H1 (cell line): ENCODE measurements around the gene TFPT. TPM values are rescaled to one million over a fixed set of nuclear protein-coding genes. Genes with fewer than 3 reads are reported as not detected.

Source experiments
- GTF2F1 ChIP-seq: IDR thresholded peaks from 2 replicates; pipeline ENCODE4 v1.6.1; 2012; ENCODE audit warnings: low read depth, low read length, improper control_type of control experiment, borderline replicate concordance
- POU5F1 ChIP-seq: IDR thresholded peaks from 2 replicates; pipeline ENCODE4 v1.6.1; 2011; ENCODE audit warnings: low read depth, mild to moderate bottlenecking, low read length, moderate library complexity
- RAD21 ChIP-seq, 2 experiments: IDR thresholded peaks in 1 of 2; conservative IDR thresholded peaks in 1 of 2; 2 replicates each; pipeline ENCODE4 v1.6.1; 2011; ENCODE audit warnings: low read depth in 2 of 2, low read length in 2 of 2, improper control_type of control experiment in 1 of 2, inconsistent platforms in 1 of 2, mild to moderate bottlenecking in 1 of 2, moderate library complexity in 1 of 2
- SAP30 ChIP-seq: fragments of 300-600 bp; sonication (generic); IDR thresholded peaks from 2 replicates; pipeline ENCODE4 v1.7.1; 2012; ENCODE audit warnings: low read length, moderate library complexity, mild to moderate bottlenecking, inconsistent platforms; ENCODE audit not compliant: insufficient read depth, insufficient replicate concordance
- SIX5 ChIP-seq: IDR thresholded peaks from 2 replicates; pipeline ENCODE4 v1.6.1; 2011; ENCODE audit warnings: mild to moderate bottlenecking, low read depth, low read length
- SP4 ChIP-seq: IDR thresholded peaks from 2 replicates; pipeline ENCODE4 v1.6.1; 2012; ENCODE audit warnings: low read length, inconsistent platforms
- polyA plus RNA-seq, 7 experiments: library from polyadenylated mRNA; depleted of rRNA in 3 of 7; stranded (reverse) in 5 of 7; unstranded in 2 of 7; fragments of >200 nt in 5 of 7; fragments of 200-250 nt in 2 of 7; gene quantifications; 1 replicate in 5 of 7; 2 replicates in 1 of 7; 4 replicates in 1 of 7; pipeline versions ENCODE4 v1.2.1 to v1.2.3, GENCODE V29; 2011 to 2013; ENCODE audit warnings: missing spikeins in 2 of 7, mixed read lengths in 2 of 7
- total RNA-seq: library from RNA; stranded (reverse); fragmentation: NEBNext Ultra II Directional; extraction: Animal tissue kit (Norgen Biotek cat#: 25700); gene quantifications from 2 replicates; pipeline ENCODE4 v1.2.1, GENCODE V29; 2021
- TF ChIP-seq, protein P1 (sequence below): fragments of 300-600 bp; sonication (generic); IDR thresholded peaks from 2 replicates; pipeline ENCODE4 v1.7.1; 2012; ENCODE audit warnings: low read length, moderate library complexity, mild to moderate bottlenecking, inconsistent platforms; ENCODE audit not compliant: insufficient replicate concordance
- TF ChIP-seq, protein P2 (sequence below): IDR thresholded peaks from 2 replicates; pipeline ENCODE4 v1.6.1; 2012; ENCODE audit warnings: inconsistent platforms

The TFPT gene
- total and polyA plus RNA-seq, 2 of the 8 experiments (the other 6 are each of a cell fraction or from before 2014, with no cell fraction given), result 10.4 to 17.7 TPM

DNA sequence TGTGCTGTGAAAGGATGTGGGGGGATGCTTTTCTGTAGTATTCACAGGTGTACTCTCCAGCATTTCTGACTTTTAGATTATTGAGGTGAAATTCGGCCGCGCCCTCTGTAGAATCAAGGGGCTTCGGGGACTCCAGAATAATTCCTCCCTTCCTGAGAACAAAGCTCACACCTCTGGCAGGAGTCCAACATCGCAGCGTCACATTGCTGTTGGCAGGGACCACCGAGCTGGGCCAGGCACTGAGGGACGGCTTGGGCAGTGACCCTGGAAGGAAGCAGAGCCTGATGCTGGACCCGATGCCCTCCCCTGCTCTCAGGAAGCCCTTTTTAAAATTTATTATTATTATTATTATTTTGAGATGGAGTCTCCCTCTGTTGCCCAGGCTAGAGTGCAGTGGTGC, 40.6 kb downstream of the TFPT start (continued):
- TF ChIP-seq, protein P1, sequence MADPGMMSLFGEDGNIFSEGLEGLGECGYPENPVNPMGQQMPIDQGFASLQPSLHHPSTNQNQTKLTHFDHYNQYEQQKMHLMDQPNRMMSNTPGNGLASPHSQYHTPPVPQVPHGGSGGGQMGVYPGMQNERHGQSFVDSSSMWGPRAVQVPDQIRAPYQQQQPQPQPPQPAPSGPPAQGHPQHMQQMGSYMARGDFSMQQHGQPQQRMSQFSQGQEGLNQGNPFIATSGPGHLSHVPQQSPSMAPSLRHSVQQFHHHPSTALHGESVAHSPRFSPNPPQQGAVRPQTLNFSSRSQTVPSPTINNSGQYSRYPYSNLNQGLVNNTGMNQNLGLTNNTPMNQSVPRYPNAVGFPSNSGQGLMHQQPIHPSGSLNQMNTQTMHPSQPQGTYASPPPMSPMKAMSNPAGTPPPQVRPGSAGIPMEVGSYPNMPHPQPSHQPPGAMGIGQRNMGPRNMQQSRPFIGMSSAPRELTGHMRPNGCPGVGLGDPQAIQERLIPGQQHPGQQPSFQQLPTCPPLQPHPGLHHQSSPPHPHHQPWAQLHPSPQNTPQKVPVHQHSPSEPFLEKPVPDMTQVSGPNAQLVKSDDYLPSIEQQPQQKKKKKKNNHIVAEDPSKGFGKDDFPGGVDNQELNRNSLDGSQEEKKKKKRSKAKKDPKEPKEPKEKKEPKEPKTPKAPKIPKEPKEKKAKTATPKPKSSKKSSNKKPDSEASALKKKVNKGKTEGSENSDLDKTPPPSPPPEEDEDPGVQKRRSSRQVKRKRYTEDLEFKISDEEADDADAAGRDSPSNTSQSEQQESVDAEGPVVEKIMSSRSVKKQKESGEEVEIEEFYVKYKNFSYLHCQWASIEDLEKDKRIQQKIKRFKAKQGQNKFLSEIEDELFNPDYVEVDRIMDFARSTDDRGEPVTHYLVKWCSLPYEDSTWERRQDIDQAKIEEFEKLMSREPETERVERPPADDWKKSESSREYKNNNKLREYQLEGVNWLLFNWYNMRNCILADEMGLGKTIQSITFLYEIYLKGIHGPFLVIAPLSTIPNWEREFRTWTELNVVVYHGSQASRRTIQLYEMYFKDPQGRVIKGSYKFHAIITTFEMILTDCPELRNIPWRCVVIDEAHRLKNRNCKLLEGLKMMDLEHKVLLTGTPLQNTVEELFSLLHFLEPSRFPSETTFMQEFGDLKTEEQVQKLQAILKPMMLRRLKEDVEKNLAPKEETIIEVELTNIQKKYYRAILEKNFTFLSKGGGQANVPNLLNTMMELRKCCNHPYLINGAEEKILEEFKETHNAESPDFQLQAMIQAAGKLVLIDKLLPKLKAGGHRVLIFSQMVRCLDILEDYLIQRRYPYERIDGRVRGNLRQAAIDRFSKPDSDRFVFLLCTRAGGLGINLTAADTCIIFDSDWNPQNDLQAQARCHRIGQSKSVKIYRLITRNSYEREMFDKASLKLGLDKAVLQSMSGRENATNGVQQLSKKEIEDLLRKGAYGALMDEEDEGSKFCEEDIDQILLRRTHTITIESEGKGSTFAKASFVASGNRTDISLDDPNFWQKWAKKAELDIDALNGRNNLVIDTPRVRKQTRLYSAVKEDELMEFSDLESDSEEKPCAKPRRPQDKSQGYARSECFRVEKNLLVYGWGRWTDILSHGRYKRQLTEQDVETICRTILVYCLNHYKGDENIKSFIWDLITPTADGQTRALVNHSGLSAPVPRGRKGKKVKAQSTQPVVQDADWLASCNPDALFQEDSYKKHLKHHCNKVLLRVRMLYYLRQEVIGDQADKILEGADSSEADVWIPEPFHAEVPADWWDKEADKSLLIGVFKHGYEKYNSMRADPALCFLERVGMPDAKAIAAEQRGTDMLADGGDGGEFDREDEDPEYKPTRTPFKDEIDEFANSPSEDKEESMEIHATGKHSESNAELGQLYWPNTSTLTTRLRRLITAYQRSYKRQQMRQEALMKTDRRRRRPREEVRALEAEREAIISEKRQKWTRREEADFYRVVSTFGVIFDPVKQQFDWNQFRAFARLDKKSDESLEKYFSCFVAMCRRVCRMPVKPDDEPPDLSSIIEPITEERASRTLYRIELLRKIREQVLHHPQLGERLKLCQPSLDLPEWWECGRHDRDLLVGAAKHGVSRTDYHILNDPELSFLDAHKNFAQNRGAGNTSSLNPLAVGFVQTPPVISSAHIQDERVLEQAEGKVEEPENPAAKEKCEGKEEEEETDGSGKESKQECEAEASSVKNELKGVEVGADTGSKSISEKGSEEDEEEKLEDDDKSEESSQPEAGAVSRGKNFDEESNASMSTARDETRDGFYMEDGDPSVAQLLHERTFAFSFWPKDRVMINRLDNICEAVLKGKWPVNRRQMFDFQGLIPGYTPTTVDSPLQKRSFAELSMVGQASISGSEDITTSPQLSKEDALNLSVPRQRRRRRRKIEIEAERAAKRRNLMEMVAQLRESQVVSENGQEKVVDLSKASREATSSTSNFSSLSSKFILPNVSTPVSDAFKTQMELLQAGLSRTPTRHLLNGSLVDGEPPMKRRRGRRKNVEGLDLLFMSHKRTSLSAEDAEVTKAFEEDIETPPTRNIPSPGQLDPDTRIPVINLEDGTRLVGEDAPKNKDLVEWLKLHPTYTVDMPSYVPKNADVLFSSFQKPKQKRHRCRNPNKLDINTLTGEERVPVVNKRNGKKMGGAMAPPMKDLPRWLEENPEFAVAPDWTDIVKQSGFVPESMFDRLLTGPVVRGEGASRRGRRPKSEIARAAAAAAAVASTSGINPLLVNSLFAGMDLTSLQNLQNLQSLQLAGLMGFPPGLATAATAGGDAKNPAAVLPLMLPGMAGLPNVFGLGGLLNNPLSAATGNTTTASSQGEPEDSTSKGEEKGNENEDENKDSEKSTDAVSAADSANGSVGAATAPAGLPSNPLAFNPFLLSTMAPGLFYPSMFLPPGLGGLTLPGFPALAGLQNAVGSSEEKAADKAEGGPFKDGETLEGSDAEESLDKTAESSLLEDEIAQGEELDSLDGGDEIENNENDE, result no peak
- TF ChIP-seq, protein P2, sequence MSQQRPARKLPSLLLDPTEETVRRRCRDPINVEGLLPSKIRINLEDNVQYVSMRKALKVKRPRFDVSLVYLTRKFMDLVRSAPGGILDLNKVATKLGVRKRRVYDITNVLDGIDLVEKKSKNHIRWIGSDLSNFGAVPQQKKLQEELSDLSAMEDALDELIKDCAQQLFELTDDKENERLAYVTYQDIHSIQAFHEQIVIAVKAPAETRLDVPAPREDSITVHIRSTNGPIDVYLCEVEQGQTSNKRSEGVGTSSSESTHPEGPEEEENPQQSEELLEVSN, result no peak
- TF ChIP-seq SIX5, result no peak
- TF ChIP-seq SAP30, result no peak
- TF ChIP-seq GTF2F1, result no peak
- no peak for TF ChIP-seq RAD21 (IDR thresholded peaks at IDR 0.05 in 1 of 2, conservative IDR thresholded peaks at IDR 0.05 in 1 of 2; ENCODE audit: low read depth in 2 of 2, low read length in 2 of 2)
- no peak for TF ChIP-seq SP4
- TF ChIP-seq POU5F1, result no peak
